ENCODE results near the gene ZC3H8.

Gene ZC3H8

GRCh38 chr2:112164876-112165275, 90.0 kb downstream of the ZC3H8 start:
- no peak for DNase-seq (ENCODE audit: low spot score)

GRCh38 chr2:112163541-112163981, 91.3 kb downstream of the ZC3H8 start:
- no peak for DNase-seq (ENCODE audit: low spot score)

- no peak for DNase-seq (ENCODE audit: low spot score)
Observed at GRCh38 chr2:112162956-112163355, 91.9 kb downstream of the ZC3H8 start.

GRCh38 chr2:112162341-112162740, 92.5 kb downstream of the ZC3H8 start:
- DNase-seq (ENCODE audit: low spot score), result no peak

Data from NAMALWA (cell line).